Measurements from ENCODE around the gene CYP24A1. TPM values are rescaled to one million over a fixed set of nuclear protein-coding genes. Genes with fewer than 3 reads are reported as not detected.

The CYP24A1 gene
- polyA plus RNA-seq, 1 of the 3 experiments (the other 2 are of a cell fraction), result 8.8 TPM

DNA sequence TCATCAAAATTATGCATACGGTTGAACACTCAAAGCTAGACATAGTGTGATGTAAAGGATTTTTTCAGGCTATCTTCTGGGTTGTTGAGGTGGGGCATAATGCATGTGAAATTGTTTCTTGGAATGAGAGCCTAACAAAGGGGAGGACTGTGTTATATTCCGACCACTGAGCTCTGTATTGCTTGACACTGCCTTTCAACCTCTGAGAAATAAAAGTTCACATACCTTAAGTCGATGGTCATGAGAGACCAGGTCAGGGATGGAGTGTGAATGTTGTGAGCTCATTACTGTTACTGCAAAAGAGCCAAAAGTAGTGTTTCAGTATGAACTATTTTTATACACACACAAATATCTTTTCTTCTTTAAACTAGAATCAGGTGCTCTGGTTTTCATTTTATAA, 39.1 kb upstream of the CYP24A1 start:
- no peak overlapping the region for H2AFZ ChIP-seq (ENCODE audit: low read depth)
- POLR2A ChIA-PET, result no interaction called here
- no peak overlapping the region for H3K4me2 ChIP-seq
- H3F3A ChIP-seq (replicated peaks; ENCODE audit: insufficient read depth), result peaks cover 7% of the 10 kb centered on the region
- peaks cover 5 to 9% of the 10 kb centered on the region in 2 experiments; a peak in 2 of 4 replicates for H3K4me1 ChIP-seq (ENCODE audit: control insufficient read depth in 1 of 2, insufficient read depth in 2 of 2, low read depth in 1 of 2, low read length in 1 of 2)
- H3K27me3 ChIP-seq (ENCODE audit: insufficient read depth), result no peaks in the 10 kb centered on the region
- CTCF ChIA-PET, result interaction anchor here (0.7 to 19.4 kb wide), 5 partner anchors 10 to 434 kb away, joined by 3 to 499 read pairs (median 8); no protein-coding TSS in a partner anchor
- TF ChIP-seq, protein P1, sequence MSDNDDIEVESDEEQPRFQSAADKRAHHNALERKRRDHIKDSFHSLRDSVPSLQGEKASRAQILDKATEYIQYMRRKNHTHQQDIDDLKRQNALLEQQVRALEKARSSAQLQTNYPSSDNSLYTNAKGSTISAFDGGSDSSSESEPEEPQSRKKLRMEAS (IDR thresholded peaks at IDR 0.05; ENCODE audit: low read depth), result no peak
- TF ChIP-seq TEAD4 (IDR thresholded peaks at IDR 0.05; ENCODE audit: borderline replicate concordance, insufficient read depth) (no peak), GATA2 (CRISPR knock-in tag; IDR thresholded peaks at IDR 0.05) (no peak), CHD2 (IDR thresholded peaks at IDR 0.05; ENCODE audit: low read length, partially characterized antibody) (no peak), TAF1 (IDR thresholded peaks at IDR 0.05; ENCODE audit: borderline replicate concordance, low read depth, low read length) (no peak), EP300 (IDR thresholded peaks at IDR 0.05; ENCODE audit: borderline replicate concordance in 1 of 2, low read depth in 1 of 2, low read length in 1 of 2) (no peak)
- TF ChIP-seq, protein P2, sequence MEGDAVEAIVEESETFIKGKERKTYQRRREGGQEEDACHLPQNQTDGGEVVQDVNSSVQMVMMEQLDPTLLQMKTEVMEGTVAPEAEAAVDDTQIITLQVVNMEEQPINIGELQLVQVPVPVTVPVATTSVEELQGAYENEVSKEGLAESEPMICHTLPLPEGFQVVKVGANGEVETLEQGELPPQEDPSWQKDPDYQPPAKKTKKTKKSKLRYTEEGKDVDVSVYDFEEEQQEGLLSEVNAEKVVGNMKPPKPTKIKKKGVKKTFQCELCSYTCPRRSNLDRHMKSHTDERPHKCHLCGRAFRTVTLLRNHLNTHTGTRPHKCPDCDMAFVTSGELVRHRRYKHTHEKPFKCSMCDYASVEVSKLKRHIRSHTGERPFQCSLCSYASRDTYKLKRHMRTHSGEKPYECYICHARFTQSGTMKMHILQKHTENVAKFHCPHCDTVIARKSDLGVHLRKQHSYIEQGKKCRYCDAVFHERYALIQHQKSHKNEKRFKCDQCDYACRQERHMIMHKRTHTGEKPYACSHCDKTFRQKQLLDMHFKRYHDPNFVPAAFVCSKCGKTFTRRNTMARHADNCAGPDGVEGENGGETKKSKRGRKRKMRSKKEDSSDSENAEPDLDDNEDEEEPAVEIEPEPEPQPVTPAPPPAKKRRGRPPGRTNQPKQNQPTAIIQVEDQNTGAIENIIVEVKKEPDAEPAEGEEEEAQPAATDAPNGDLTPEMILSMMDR (IDR thresholded peaks at IDR 0.05), result no peak
- peaks cover 73% of the 10 kb centered on the region for H3K79me2 ChIP-seq (ENCODE audit: insufficient read depth)
- no peak overlapping the region; a peak in 1 of 4 replicates for H3K27ac ChIP-seq (ENCODE audit: low read depth in 2 of 2, low read length in 1 of 2)
- no peaks in the 10 kb centered on the region for H3K9me3 ChIP-seq
- H3K36me3 ChIP-seq (replicated peaks in 1 of 2; ENCODE audit: control insufficient read depth in 1 of 2, insufficient read depth in 2 of 2, low read length in 1 of 2), result peaks cover 19 to 38% of the 10 kb centered on the region in 2 experiments
- peaks cover 4% of the 10 kb centered on the region for H4K20me1 ChIP-seq (ENCODE audit: insufficient read depth)
- no peak for DNase-seq
- 99% methylated on average over 3 of the region's 3 CpGs for WGBS (ENCODE audit: low lambda C conversion rate)
- no peaks in the 10 kb centered on the region for H3K9me2 ChIP-seq
- no peak overlapping the region for H3K9ac ChIP-seq
- no peak overlapping the region for H3K4me3 ChIP-seq (ENCODE audit: low read depth in 2 of 2, low read length in 1 of 2)

DNA sequence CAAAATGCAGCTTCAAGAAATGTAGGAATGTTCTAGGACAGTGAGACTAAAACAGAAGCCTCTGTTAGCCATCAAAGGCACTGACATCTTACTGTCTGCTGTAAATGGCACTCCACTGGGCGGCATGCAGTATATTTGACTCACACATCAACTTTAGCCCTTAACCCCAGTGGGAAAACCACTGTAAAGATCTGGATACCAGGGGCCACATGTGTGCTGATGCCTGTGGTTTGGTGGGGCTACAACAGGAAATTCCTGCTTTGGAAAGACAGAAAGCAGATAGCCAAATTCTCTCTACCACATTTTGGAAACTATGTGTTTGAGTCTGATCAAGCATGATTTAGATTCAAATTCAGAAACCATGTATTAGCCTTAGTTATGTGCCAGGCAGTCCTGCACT, 38.4 kb upstream of the CYP24A1 start:
- 75% methylated on average over 1 of the region's 1 CpG for WGBS (ENCODE audit: low lambda C conversion rate)
- H4K20me1 ChIP-seq (ENCODE audit: insufficient read depth), result peaks cover 4% of the 10 kb centered on the region

More for the DNA sequence above, 38.4 kb upstream of the CYP24A1 start:
- Histone ChIP-seq H3K27me3 (ENCODE audit: insufficient read depth) (no peaks in the 10 kb centered on the region), H3K4me2 (no peak overlapping the region), H3K9me2 (no peaks in the 10 kb centered on the region), H3K4me3 (ENCODE audit: low read depth in 2 of 2, low read length in 1 of 2) (no peak overlapping the region), H3K9ac (no peak overlapping the region), H3K27ac (ENCODE audit: low read depth in 2 of 2, low read length in 1 of 2) (no peak overlapping the region; a peak in 1 of 4 replicates), H3K9me3 (no peaks in the 10 kb centered on the region), H2AFZ (ENCODE audit: low read depth) (no peak overlapping the region), H3F3A (replicated peaks; ENCODE audit: insufficient read depth) (peaks cover 3% of the 10 kb centered on the region), H3K36me3 (replicated peaks in 1 of 2; ENCODE audit: control insufficient read depth in 1 of 2, insufficient read depth in 2 of 2, low read length in 1 of 2) (peaks cover 19 to 34% of the 10 kb centered on the region in 2 experiments), H3K79me2 (ENCODE audit: insufficient read depth) (peaks cover 73% of the 10 kb centered on the region), H3K4me1 (ENCODE audit: control insufficient read depth in 1 of 2, insufficient read depth in 2 of 2, low read depth in 1 of 2, low read length in 1 of 2) (peaks cover 5 to 9% of the 10 kb centered on the region in 2 experiments; a peak in 2 of 4 replicates)
- ChIA-PET CTCF (interaction anchor here (1.1 to 19.4 kb wide), 2 partner anchors 32 to 112 kb away, joined by 3 to 499 read pairs; no protein-coding TSS in a partner anchor), POLR2A (no interaction called here)
- no peak for TF ChIP-seq SIN3A (IDR thresholded peaks at IDR 0.05; ENCODE audit: borderline replicate concordance, low read depth, low read length)
- TF ChIP-seq RCOR1 (IDR thresholded peaks at IDR 0.05; ENCODE audit: low read length), result no peak
- peak; percentile 69 for TF ChIP-seq TCF12 (IDR thresholded peaks at IDR 0.05)
- TF ChIP-seq, protein P3, sequence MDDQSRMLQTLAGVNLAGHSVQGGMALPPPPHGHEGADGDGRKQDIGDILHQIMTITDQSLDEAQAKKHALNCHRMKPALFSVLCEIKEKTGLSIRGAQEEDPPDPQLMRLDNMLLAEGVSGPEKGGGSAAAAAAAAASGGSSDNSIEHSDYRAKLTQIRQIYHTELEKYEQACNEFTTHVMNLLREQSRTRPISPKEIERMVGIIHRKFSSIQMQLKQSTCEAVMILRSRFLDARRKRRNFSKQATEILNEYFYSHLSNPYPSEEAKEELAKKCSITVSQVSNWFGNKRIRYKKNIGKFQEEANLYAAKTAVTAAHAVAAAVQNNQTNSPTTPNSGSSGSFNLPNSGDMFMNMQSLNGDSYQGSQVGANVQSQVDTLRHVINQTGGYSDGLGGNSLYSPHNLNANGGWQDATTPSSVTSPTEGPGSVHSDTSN (IDR thresholded peaks at IDR 0.05), result peak; percentile 13; the same call in 1 of the 2 replicates
- no peak for DNase-seq

Measured in SK-N-SH (cell line).